ENCODE results near the gene HTR7. TPM values are rescaled to one million over a fixed set of nuclear protein-coding genes. Genes with fewer than 3 reads are reported as not detected.

HTR7 gene
- total RNA-seq, 1 experiment from 2014 or later: 0.26 TPM

- Histone ChIP-seq H3K9me3 (ENCODE audit: low read length) (no peaks in the 10 kb centered on the region), H3K36me3 (ENCODE audit: insufficient read depth, low read length) (no peaks in the 10 kb centered on the region), H3K9me2 (replicated peaks; ENCODE audit: insufficient read depth, low read length) (no peaks in the 10 kb centered on the region), H3K4me3 (ENCODE audit: low read length) (no peak overlapping the region), H2AFZ (ENCODE audit: low read length) (no peak overlapping the region), H4K20me1 (ENCODE audit: insufficient read depth, low read depth, low read length) (no peaks in the 10 kb centered on the region), H3K79me2 (ENCODE audit: low read length) (no peaks in the 10 kb centered on the region), H3K4me1 (ENCODE audit: low read length) (no peaks in the 10 kb centered on the region), H3K4me2 (ENCODE audit: low read depth, low read length, poor library complexity, severe bottlenecking) (no peak overlapping the region), H3K27ac (ENCODE audit: low read length) (no peak overlapping the region), H3K9ac (ENCODE audit: low read length) (no peak overlapping the region), H3K27me3 (ENCODE audit: low read length) (no peaks in the 10 kb centered on the region)
- no peak for DNase-seq
Measured at GRCh38 chr10:90788968-90789367, 68.9 kb downstream of the HTR7 start.

GRCh38 chr10:90788199-90788491, 69.7 kb downstream of the HTR7 start:
- Histone ChIP-seq H3K9me3 (ENCODE audit: low read length) (no peaks in the 10 kb centered on the region), H3K9ac (ENCODE audit: low read length) (no peak overlapping the region), H3K27me3 (ENCODE audit: low read length) (no peaks in the 10 kb centered on the region), H3K9me2 (replicated peaks; ENCODE audit: insufficient read depth, low read length) (no peaks in the 10 kb centered on the region), H3K4me1 (ENCODE audit: low read length) (no peaks in the 10 kb centered on the region), H3K27ac (ENCODE audit: low read length) (no peak overlapping the region), H4K20me1 (ENCODE audit: insufficient read depth, low read depth, low read length) (no peaks in the 10 kb centered on the region), H3K4me2 (ENCODE audit: low read depth, low read length, poor library complexity, severe bottlenecking) (no peak overlapping the region), H3K4me3 (ENCODE audit: low read length) (no peak overlapping the region), H3K79me2 (ENCODE audit: low read length) (no peaks in the 10 kb centered on the region), H2AFZ (ENCODE audit: low read length) (no peak overlapping the region), H3K36me3 (ENCODE audit: insufficient read depth, low read length) (no peaks in the 10 kb centered on the region)
- DNase-seq: no peak

GRCh38 chr10:90787393-90788198, 70.2 kb downstream of the HTR7 start:
- Histone ChIP-seq H3K9me3 (ENCODE audit: low read length) (no peaks in the 10 kb centered on the region), H3K9ac (ENCODE audit: low read length) (no peak overlapping the region), H2AFZ (ENCODE audit: low read length) (no peak overlapping the region), H3K27ac (ENCODE audit: low read length) (no peak overlapping the region), H3K36me3 (ENCODE audit: insufficient read depth, low read length) (no peaks in the 10 kb centered on the region), H4K20me1 (ENCODE audit: insufficient read depth, low read depth, low read length) (no peaks in the 10 kb centered on the region), H3K4me1 (ENCODE audit: low read length) (no peaks in the 10 kb centered on the region), H3K4me2 (ENCODE audit: low read depth, low read length, poor library complexity, severe bottlenecking) (no peak overlapping the region), H3K4me3 (ENCODE audit: low read length) (no peak overlapping the region), H3K9me2 (replicated peaks; ENCODE audit: insufficient read depth, low read length) (no peaks in the 10 kb centered on the region), H3K27me3 (ENCODE audit: low read length) (no peaks in the 10 kb centered on the region), H3K79me2 (ENCODE audit: low read length) (no peaks in the 10 kb centered on the region)
- peak; percentile 60 for DNase-seq

- Histone ChIP-seq H2AFZ (ENCODE audit: low read length) (no peak overlapping the region), H4K20me1 (ENCODE audit: insufficient read depth, low read depth, low read length) (no peaks in the 10 kb centered on the region), H3K36me3 (ENCODE audit: insufficient read depth, low read length) (no peaks in the 10 kb centered on the region), H3K27ac (ENCODE audit: low read length) (no peak overlapping the region), H3K79me2 (ENCODE audit: low read length) (no peaks in the 10 kb centered on the region), H3K9me2 (replicated peaks; ENCODE audit: insufficient read depth, low read length) (no peaks in the 10 kb centered on the region), H3K27me3 (ENCODE audit: low read length) (no peaks in the 10 kb centered on the region), H3K4me3 (ENCODE audit: low read length) (no peak overlapping the region), H3K4me1 (ENCODE audit: low read length) (no peaks in the 10 kb centered on the region), H3K9me3 (ENCODE audit: low read length) (no peaks in the 10 kb centered on the region), H3K9ac (ENCODE audit: low read length) (no peak overlapping the region), H3K4me2 (ENCODE audit: low read depth, low read length, poor library complexity, severe bottlenecking) (no peak overlapping the region)
- no peak for DNase-seq
Measured at GRCh38 chr10:90785782-90786181, 72.1 kb downstream of the HTR7 start.

GRCh38 chr10:90784771-90785170, 73.1 kb downstream of the HTR7 start:
- Histone ChIP-seq H3K9ac (ENCODE audit: low read length) (no peak overlapping the region), H3K27ac (ENCODE audit: low read length) (no peak overlapping the region), H2AFZ (ENCODE audit: low read length) (no peak overlapping the region), H3K4me2 (ENCODE audit: low read depth, low read length, poor library complexity, severe bottlenecking) (no peak overlapping the region), H3K4me1 (ENCODE audit: low read length) (no peaks in the 10 kb centered on the region), H3K36me3 (ENCODE audit: insufficient read depth, low read length) (no peaks in the 10 kb centered on the region), H3K4me3 (ENCODE audit: low read length) (no peak overlapping the region), H3K9me3 (ENCODE audit: low read length) (no peaks in the 10 kb centered on the region), H3K9me2 (replicated peaks; ENCODE audit: insufficient read depth, low read length) (no peaks in the 10 kb centered on the region), H4K20me1 (ENCODE audit: insufficient read depth, low read depth, low read length) (no peaks in the 10 kb centered on the region), H3K27me3 (ENCODE audit: low read length) (no peaks in the 10 kb centered on the region), H3K79me2 (ENCODE audit: low read length) (no peaks in the 10 kb centered on the region)
- no peak for DNase-seq

GRCh38 chr10:90780488-90780887, 77.4 kb downstream of the HTR7 start:
- H3K4me2 ChIP-seq (ENCODE audit: low read depth, low read length, poor library complexity, severe bottlenecking): no peak overlapping the region
- H3K79me2 ChIP-seq (ENCODE audit: low read length): no peaks in the 10 kb centered on the region
- no peaks in the 10 kb centered on the region for H3K27me3 ChIP-seq (ENCODE audit: low read length)
- H4K20me1 ChIP-seq (ENCODE audit: insufficient read depth, low read depth, low read length): no peaks in the 10 kb centered on the region
- H3K9me2 ChIP-seq (replicated peaks; ENCODE audit: insufficient read depth, low read length): no peaks in the 10 kb centered on the region
- no peak for DNase-seq
- H3K9me3 ChIP-seq (ENCODE audit: low read length): no peaks in the 10 kb centered on the region
- no peaks in the 10 kb centered on the region for H3K36me3 ChIP-seq (ENCODE audit: insufficient read depth, low read length)
- no peaks in the 10 kb centered on the region for H3K4me1 ChIP-seq (ENCODE audit: low read length)
- no peak overlapping the region for H3K4me3 ChIP-seq (ENCODE audit: low read length)
- H2AFZ ChIP-seq (ENCODE audit: low read length): no peak overlapping the region
- no peak overlapping the region for H3K27ac ChIP-seq (ENCODE audit: low read length)
- no peak overlapping the region for H3K9ac ChIP-seq (ENCODE audit: low read length)

- H3K4me1 ChIP-seq (ENCODE audit: low read length): no peaks in the 10 kb centered on the region
Measured at GRCh38 chr10:90779548-90779947, 78.3 kb downstream of the HTR7 start.

GRCh38 chr10:90777621-90778020, 80.2 kb downstream of the HTR7 start:
- no peak overlapping the region for H3K4me2 ChIP-seq (ENCODE audit: low read depth, low read length, poor library complexity, severe bottlenecking)
- no peak overlapping the region for H3K27ac ChIP-seq (ENCODE audit: low read length)
- no peaks in the 10 kb centered on the region for H3K4me1 ChIP-seq (ENCODE audit: low read length)
- H3K4me3 ChIP-seq (ENCODE audit: low read length): no peak overlapping the region
- H3K27me3 ChIP-seq (ENCODE audit: low read length): no peaks in the 10 kb centered on the region
- H3K36me3 ChIP-seq (ENCODE audit: insufficient read depth, low read length): no peaks in the 10 kb centered on the region
- H3K79me2 ChIP-seq (ENCODE audit: low read length): no peaks in the 10 kb centered on the region
- H3K9me2 ChIP-seq (replicated peaks; ENCODE audit: insufficient read depth, low read length): no peaks in the 10 kb centered on the region
- no peak overlapping the region for H2AFZ ChIP-seq (ENCODE audit: low read length)
- H4K20me1 ChIP-seq (ENCODE audit: insufficient read depth, low read depth, low read length): no peaks in the 10 kb centered on the region
- no peaks in the 10 kb centered on the region for H3K9me3 ChIP-seq (ENCODE audit: low read length)
- H3K9ac ChIP-seq (ENCODE audit: low read length): no peak overlapping the region
- no peak for DNase-seq

More at GRCh38 chr10:90779548-90779947, 78.3 kb downstream of the HTR7 start:
- Histone ChIP-seq H3K27ac (ENCODE audit: low read length) (no peak overlapping the region), H3K79me2 (ENCODE audit: low read length) (no peaks in the 10 kb centered on the region), H3K4me3 (ENCODE audit: low read length) (no peak overlapping the region), H3K27me3 (ENCODE audit: low read length) (no peaks in the 10 kb centered on the region), H2AFZ (ENCODE audit: low read length) (no peak overlapping the region), H3K9ac (ENCODE audit: low read length) (no peak overlapping the region), H3K36me3 (ENCODE audit: insufficient read depth, low read length) (no peaks in the 10 kb centered on the region), H3K9me2 (replicated peaks; ENCODE audit: insufficient read depth, low read length) (no peaks in the 10 kb centered on the region), H3K9me3 (ENCODE audit: low read length) (no peaks in the 10 kb centered on the region), H3K4me2 (ENCODE audit: low read depth, low read length, poor library complexity, severe bottlenecking) (no peak overlapping the region), H4K20me1 (ENCODE audit: insufficient read depth, low read depth, low read length) (no peaks in the 10 kb centered on the region)
- peak; percentile 53 for DNase-seq
